AG08395 (cell line): Measurements from ENCODE around the gene FES.

Source experiments
- DNase-seq: peaks from one replicate; pipeline ENCODE4 v3.0.0; 2012; ENCODE audit warnings: mixed read lengths, low spot score

Gene FES

DNA sequence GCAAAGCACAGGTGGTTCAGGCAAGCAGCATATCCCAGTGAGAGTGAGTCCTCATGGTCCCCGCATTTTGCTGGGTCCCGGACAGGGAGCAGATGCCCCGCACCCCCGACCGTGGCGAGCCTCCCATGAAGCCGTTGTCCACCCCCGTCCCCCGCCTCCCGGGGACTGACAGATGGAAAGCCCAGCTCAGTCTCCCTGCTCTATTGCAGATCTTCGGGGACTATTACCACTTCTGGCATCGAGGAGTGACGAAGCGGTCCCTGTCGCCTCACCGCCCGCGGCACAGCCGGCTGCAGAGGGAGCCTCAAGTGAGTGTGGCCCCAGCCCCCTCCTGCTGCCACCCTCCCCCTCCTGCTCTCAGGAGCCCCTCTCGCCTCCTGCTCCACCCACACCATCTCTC is 8.3 kb upstream of the FES start:
- DNase-seq, result no peak

DNA sequence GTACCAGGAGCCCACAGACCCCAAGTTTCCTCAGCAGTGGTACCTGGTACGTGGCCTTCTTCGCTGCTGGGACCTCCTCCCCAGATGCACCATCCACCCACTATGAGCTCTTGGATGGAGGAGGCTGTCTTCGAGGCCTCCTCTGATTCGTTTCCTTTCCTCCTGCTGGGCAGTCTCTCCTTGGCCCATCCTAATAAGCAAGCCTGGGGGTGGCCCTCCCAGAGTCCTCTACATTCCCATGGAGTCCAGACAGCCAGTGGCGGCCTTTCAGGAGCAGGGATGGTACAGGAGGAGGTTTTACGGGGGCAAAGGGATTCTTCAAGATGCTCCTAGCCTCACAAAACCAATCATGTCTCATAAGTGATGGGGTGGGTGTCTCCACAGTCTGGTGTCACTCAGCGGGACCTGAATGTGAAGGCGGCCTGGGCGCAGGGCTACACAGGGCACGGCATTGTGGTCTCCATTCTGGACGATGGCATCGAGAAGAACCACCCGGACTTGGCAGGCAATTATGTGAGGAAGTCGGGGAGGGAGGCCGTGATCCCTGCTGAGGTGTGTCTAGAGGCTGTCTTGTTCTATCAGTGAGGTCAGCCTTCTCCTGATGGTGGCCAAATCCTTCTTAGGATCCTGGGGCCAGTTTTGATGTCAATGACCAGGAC is 7.7 kb upstream of the FES start:
- no peak for DNase-seq

DNA sequence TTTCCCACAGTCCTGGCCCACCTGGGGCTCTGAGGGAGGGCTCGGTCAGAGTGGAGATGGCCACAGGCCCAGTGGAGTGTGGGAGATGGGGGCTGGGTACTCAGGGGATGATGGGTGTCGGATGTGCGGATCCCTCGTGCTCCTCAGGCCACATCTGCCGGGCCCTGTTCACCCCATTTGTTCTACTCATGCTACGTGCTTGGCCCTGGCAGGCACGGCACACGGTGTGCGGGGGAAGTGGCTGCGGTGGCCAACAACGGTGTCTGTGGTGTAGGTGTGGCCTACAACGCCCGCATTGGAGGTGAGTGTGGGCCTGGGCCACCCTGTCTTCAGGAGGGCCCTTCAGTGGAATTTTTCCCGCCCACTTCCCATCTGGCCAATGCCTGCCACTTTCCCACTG is 7.0 kb upstream of the FES start:
- DNase-seq, result no peak

DNA sequence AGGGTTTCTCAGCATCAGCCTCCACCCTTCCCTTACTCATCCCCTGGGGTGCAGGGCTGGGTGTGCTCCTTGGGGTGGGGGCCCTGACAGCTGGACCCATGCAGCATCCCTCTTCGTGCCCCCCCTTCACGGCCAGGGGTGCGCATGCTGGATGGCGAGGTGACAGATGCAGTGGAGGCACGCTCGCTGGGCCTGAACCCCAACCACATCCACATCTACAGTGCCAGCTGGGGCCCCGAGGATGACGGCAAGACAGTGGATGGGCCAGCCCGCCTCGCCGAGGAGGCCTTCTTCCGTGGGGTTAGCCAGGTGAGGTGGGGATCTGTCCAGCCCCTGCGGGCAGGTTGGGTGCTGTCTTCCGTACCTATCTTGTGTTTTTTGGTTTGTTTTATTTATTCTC is 6.3 kb upstream of the FES start:
- no peak for DNase-seq

DNA sequence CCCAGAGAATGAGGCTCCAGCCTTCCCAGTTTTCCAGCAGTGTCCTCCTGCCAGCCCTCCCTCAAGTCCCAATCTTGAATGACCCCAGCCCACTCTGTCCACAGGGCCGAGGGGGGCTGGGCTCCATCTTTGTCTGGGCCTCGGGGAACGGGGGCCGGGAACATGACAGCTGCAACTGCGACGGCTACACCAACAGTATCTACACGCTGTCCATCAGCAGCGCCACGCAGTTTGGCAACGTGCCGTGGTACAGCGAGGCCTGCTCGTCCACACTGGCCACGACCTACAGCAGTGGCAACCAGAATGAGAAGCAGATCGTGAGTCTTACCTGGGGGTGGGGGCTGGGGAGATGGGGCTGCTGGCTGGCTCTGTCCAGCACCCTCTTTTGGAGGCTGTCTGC is 5.6 kb upstream of the FES start:
- no peak for DNase-seq

DNA sequence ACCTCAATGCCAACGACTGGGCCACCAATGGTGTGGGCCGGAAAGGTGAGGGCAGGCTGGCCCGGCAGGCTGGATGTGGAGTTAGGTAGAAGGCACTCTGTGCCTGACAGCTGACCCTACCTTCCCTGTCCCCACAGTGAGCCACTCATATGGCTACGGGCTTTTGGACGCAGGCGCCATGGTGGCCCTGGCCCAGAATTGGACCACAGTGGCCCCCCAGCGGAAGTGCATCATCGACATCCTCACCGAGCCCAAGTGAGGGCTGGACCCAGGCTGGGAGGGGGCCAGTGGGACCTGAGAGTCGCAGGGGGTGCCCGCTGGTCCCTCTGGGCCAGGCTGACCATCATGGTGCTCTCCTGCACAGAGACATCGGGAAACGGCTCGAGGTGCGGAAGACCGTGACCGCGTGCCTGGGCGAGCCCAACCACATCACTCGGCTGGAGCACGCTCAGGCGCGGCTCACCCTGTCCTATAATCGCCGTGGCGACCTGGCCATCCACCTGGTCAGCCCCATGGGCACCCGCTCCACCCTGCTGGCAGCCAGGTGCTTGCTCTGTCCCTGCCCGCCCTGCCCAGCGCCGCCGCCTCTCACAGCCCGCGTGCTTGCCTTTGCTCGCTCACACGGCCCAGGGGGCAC is 4.5 kb upstream of the FES start:
- DNase-seq, result no peak

DNA sequence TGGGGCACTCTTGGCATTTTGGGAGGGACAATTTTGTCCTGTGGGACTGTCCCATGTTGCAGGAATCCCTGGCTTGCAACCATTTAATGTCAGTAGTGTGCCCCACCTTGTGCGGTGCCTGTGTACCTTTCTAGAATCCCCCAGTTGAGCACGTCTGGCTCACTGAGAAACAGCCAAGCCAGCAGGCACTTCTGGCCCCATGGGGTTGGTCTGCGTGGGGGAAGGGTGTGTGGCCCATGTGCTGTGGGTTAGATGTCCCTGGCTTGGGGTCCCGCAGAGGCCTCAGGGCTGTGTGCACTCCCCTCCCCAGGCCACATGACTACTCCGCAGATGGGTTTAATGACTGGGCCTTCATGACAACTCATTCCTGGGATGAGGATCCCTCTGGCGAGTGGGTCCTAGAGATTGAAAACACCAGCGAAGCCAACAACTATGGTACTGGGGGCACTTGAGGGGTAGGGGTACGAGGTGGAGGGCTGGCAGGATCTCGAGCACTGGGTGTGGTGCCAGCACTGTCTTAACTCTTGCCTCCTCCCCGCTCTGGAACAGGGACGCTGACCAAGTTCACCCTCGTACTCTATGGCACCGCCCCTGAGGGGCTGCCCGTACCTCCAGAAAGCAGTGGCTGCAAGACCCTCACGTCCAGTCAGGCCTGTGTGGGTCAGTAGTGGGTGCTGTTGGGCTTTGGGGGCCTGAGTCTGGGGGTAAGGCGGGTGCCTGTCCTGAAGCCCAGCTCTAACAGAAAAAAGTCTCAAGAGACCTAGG is 3.7 kb upstream of the FES start:
- DNase-seq, result no peak

DNA sequence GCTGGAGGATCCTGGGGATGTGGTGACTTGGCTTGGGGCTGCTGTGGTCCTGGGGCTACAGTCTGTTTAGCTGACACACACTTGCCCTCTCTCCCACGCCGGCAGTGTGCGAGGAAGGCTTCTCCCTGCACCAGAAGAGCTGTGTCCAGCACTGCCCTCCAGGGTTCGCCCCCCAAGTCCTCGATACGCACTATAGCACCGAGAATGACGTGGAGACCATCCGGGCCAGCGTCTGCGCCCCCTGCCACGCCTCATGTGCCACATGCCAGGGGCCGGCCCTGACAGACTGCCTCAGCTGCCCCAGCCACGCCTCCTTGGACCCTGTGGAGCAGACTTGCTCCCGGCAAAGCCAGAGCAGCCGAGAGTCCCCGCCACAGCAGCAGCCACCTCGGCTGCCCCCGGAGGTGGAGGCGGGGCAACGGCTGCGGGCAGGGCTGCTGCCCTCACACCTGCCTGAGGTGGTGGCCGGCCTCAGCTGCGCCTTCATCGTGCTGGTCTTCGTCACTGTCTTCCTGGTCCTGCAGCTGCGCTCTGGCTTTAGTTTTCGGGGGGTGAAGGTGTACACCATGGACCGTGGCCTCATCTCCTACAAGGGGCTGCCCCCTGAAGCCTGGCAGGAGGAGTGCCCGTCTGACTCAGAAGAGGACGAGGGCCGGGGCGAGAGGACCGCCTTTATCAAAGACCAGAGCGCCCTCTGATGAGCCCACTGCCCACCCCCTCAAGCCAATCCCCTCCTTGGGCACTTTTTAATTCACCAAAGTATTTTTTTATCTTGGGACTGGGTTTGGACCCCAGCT is 2.9 kb upstream of the FES start:
- no peak for DNase-seq

DNA sequence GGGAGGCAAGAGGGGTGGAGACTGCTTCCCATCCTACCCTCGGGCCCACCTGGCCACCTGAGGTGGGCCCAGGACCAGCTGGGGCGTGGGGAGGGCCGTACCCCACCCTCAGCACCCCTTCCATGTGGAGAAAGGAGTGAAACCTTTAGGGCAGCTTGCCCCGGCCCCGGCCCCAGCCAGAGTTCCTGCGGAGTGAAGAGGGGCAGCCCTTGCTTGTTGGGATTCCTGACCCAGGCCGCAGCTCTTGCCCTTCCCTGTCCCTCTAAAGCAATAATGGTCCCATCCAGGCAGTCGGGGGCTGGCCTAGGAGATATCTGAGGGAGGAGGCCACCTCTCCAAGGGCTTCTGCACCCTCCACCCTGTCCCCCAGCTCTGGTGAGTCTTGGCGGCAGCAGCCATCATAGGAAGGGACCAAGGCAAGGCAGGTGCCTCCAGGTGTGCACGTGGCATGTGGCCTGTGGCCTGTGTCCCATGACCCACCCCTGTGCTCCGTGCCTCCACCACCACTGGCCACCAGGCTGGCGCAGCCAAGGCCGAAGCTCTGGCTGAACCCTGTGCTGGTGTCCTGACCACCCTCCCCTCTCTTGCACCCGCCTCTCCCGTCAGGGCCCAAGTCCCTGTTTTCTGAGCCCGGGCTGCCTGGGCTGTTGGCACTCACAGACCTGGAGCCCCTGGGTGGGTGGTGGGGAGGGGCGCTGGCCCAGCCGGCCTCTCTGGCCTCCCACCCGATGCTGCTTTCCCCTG is 2.2 kb upstream of the FES start:
- no peak for DNase-seq

DNA sequence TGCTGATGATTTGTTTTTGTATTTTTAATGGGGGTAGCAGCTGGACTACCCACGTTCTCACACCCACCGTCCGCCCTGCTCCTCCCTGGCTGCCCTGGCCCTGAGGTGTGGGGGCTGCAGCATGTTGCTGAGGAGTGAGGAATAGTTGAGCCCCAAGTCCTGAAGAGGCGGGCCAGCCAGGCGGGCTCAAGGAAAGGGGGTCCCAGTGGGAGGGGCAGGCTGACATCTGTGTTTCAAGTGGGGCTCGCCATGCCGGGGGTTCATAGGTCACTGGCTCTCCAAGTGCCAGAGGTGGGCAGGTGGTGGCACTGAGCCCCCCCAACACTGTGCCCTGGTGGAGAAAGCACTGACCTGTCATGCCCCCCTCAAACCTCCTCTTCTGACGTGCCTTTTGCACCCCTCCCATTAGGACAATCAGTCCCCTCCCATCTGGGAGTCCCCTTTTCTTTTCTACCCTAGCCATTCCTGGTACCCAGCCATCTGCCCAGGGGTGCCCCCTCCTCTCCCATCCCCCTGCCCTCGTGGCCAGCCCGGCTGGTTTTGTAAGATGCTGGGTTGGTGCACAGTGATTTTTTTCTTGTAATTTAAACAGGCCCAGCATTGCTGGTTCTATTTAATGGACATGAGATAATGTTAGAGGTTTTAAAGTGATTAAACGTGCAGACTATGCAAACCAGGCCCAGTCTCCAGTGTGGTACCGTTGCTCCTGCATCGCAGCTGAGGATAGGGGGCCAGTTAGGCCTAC is 1.4 kb upstream of the FES start:
- no peak for DNase-seq

DNA sequence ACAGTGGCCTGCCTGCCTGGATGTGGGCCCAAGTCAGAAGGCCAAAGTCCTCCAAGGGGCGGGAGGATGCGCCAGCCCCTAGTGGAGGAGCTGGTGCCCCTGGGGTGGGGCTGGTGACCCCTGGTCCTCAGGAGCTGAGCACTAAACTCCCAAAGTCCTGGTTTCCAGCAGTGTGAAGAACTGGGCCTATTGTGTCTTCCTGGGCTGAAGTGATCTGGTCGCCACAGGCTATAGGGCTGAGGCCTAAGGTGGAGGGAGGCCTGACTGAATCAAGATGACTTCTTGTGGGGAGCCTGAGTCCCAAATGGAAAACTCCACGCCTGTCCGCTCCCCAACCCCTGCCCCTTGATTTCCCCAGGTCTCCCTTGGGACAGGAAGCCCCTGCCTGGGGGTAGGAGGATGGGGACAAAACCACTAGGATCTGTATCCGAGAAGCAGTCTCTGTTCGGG is 753 bp upstream of the FES start:
- DNase-seq, result no peak

DNA sequence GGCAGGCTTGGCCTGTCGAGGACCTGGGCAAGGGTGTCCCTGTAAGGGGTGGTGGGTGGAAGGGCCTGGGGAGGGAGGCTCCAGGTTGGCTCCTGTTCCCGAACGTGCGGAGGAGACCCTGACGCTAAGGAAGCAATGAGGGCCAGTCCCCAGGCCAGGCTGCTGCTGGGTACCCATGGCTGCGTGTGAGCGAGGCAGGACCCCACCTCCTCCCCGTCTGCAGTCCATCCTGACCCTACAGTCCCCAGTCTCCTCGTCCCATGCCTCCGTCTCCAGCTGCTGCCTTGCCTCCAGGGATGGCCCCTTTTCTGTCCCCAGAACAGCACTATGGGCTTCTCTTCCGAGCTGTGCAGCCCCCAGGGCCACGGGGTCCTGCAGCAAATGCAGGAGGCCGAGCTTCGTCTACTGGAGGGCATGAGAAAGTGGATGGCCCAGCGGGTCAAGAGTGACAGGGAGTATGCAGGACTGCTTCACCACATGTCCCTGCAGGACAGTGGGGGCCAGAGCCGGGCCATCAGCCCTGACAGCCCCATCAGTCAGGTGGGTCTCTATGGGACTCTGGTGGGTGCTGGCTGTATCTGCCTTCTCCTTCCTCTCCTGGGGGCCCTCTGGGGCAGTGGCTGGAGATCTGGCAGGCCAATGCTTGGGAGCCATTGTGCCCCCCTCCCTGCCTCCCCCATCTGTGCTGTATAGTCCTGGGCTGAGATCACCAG is 571 bp downstream of the FES start:
- DNase-seq, result no peak

DNA sequence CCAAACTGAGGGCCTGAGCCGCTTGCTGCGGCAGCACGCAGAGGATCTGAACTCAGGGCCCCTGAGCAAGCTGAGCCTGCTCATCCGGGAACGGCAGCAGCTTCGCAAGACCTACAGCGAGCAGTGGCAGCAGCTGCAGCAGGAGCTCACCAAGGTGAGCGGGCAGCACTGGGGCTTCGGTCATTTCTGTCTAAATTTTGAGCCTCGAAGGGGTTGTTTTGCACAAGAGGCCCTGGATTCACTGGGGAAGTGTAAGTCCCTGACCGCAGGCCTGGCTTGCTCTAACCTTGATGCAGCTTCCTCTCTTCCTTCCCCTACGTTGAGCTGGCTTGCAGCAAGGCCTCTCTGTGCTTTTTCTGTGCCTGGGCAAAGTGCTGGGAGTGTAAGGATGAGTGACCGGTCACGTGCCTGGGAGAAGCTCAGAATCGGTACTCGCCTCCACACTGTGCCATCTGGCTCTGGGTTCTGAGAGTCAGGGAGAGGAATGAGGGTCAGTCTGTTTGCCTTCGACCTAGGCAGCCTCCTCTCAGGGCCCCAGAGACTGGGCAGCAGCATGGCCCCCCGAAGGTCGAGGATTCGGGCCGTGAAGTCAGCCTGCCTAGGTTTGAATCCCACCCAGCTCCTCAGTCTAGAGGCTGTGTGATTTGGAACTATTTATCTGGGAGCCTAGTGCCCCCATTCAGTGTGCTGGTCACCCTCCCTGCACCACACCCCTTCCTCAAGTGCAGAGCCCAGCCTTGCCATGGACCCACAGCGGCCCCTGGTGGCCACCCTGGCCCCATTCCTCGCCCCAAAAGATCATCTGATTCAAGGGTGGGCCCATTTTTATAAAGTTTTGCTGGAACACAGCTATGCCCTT is 1.4 kb downstream of the FES start:
- peak; percentile 68 for DNase-seq

DNA sequence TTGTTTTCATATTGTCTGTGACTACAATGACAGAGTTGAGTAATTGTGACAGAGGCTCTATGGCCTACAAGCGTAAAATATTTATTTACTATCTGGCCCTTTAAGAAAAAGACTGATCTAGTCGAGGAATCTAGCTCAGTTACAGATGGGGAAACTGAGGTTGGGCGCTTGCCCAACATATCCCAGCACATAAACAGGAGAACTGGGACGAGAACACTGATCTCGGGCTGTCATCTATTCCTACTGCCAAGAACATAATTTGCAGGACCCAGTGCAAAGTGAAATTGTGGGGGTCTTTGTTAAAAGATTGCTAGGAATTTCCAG is 1.9 kb downstream of the FES start:
- no peak for DNase-seq

DNA sequence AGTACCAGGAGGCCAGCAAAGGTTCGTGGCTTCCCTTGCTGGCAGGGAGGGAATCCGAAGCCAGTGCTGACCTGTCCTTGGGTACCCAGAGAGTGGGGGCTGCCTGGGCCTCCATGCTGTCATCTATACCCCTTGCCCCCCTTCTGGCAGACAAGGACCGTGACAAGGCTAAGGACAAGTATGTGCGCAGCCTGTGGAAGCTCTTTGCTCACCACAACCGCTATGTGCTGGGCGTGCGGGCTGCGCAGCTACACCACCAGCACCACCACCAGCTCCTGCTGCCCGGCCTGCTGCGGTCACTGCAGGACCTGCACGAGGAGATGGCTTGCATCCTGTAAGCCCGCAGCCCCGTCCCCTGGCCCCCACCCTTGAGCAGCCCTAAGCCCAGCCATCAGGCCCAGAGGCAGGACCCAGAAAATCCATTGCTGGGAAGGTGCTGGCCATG is 2.8 kb downstream of the FES start:
- DNase-seq, result no peak

DNA sequence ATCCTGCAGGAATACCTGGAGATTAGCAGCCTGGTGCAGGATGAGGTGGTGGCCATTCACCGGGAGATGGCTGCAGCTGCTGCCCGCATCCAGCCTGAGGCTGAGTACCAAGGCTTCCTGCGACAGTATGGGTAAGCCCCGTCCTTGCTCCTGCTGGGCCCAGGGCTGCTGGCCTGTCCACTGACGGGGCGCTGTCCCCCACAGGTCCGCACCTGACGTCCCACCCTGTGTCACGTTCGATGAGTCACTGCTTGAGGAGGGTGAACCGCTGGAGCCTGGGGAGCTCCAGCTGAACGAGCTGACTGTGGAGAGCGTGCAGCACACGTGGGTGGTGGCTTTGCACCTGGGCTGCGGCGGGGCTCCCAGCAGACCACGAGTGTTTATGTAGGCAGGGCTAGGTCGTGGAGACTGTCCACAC is 5.0 kb downstream of the FES start:
- no peak for DNase-seq

DNA sequence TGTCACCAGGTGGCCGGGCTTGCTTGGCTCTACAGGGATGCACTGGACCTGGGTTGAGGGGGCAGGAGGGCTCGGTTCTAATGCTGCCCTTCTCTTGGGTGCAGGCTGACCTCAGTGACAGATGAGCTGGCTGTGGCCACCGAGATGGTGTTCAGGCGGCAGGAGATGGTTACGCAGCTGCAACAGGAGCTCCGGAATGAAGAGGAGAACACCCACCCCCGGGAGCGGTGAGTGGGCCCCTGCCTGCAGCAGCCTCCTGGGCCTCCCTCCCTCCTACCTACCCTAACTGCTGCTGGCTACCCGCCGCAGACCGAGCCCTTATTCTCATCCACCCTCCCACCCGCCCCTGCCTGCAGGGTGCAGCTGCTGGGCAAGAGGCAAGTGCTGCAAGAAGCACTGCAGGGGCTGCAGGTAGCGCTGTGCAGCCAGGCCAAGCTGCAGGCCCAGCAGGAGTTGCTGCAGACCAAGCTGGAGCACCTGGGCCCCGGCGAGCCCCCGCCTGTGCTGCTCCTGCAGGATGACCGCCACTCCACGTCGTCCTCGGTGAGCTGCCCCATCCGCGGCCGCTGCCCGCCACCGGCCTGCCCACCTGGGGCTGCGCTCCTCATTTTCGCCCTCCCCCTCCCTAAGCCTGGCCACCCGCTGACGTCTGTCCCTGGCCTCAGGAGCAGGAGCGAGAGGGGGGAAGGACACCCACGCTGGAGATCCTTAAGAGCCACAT is 5.6 kb downstream of the FES start:
- DNase-seq, result no peak

DNA sequence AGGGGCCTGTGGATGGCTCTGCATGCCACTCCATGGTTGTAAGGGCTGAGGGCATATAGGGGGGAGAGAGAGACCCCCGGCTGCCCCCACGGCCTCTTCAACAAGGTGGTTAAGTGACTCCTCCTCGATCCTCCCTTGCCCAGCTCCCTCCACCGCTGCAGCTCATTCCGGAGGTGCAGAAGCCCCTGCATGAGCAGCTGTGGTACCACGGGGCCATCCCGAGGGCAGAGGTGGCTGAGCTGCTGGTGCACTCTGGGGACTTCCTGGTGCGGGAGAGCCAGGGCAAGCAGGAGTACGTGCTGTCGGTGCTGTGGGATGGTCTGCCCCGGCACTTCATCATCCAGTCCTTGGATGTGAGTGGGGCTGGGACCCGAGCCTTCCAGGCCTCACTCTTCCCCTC is 6.5 kb downstream of the FES start:
- DNase-seq, result no peak
